Activated CD8-positive, alpha-beta T cell treated with anti-CD3 and anti-CD28 coated beads, Interleukin-2, amount 10 ng/mL, durations not matched to agents 7 days and 5 days (primary cell): Measurements from ENCODE around the gene CAMK2B. TPM values are rescaled to one million over a fixed set of nuclear protein-coding genes. Genes with fewer than 3 reads are reported as not detected.

Experiments
- ATAC-seq: fragments of 150-1000 bp; cut with Tn5 transposase; one replicate; pipeline ENCODE4 v1.10.0; 2021; ENCODE audit warnings: moderate library complexity
- CTCF ChIA-PET: fragments of 350-600 bp; sonication (Branson Sonifier 250); formaldehyde crosslinking; loops from one replicate; lab custom pipeline; 2021; ENCODE audit warnings: antibody characterized with exemption; lab: Charles Lee
- POLR2A ChIA-PET: fragments of 350-600 bp; sonication (Branson Sonifier 250); formaldehyde crosslinking; loops from one replicate; lab custom pipeline; 2021; ENCODE audit warnings: antibody characterized with exemption; lab: Charles Lee
- DNase-seq: peaks from one replicate; pipeline ENCODE4 v3.0.0-alpha.2; 2020
- H3K27ac Mint-ChIP-seq: one replicate; pipeline ENCODE4 v1.8.0; 2021; ENCODE audit warnings: mild to moderate bottlenecking, mixed read lengths
- H3K27me3 Mint-ChIP-seq: one replicate; pipeline ENCODE4 v1.8.0; 2021; ENCODE audit warnings: low read depth, mixed read lengths
- H3K36me3 Mint-ChIP-seq: one replicate; pipeline ENCODE4 v1.8.0; 2021; ENCODE audit warnings: low read depth, mixed read lengths
- H3K4me1 Mint-ChIP-seq: one replicate; pipeline ENCODE4 v1.8.0; 2021; ENCODE audit warnings: low read depth, mixed read lengths
- H3K4me3 Mint-ChIP-seq: one replicate; pipeline ENCODE4 v1.8.0; 2021; ENCODE audit warnings: mild to moderate bottlenecking, mixed read lengths
- H3K9me3 Mint-ChIP-seq: one replicate; pipeline ENCODE4 v1.8.0; 2022; ENCODE audit warnings: mixed read lengths; ENCODE audit not compliant: insufficient read depth
- total RNA-seq, 2 experiments: library from RNA; stranded (reverse); gene quantifications; one replicate each; pipeline ENCODE4 v1.2.3, GENCODE V29; 2021

CAMK2B gene
- total RNA-seq, 2 experiments from 2014 or later: not detected

- POLR2A ChIA-PET: no interaction called here
- H3K27ac Mint-ChIP-seq: no peak overlapping the region
- H3K36me3 Mint-ChIP-seq: no peaks in the 10 kb centered on the region
- H3K27me3 Mint-ChIP-seq: no peaks in the 10 kb centered on the region
- CTCF ChIA-PET: no interaction called here
- no peaks in the 10 kb centered on the region for H3K9me3 Mint-ChIP-seq
- DNase-seq: no peak
- no peaks in the 10 kb centered on the region for H3K4me1 Mint-ChIP-seq
- ATAC-seq: no peak
- H3K4me3 Mint-ChIP-seq: no peak overlapping the region
These were observed 97.5 kb downstream of the CAMK2B start for GRCh38 chr7:44227911-44228310.

GRCh38 chr7:44226396-44226753 lies 99.0 kb downstream of the CAMK2B start:
- ATAC-seq (no peak), DNase-seq (no peak)
- ChIA-PET CTCF (no interaction called here), POLR2A (no interaction called here)
- Mint-ChIP-seq H3K27me3 (no peaks in the 10 kb centered on the region), H3K4me3 (no peak overlapping the region), H3K4me1 (no peaks in the 10 kb centered on the region), H3K36me3 (no peaks in the 10 kb centered on the region), H3K27ac (no peak overlapping the region), H3K9me3 (no peaks in the 10 kb centered on the region)

- H3K27me3 Mint-ChIP-seq: no peaks in the 10 kb centered on the region
- ChIA-PET POLR2A (no interaction called here), CTCF (interaction anchor here (1.5 kb wide), 1 partner anchor 24 kb away, joined by 3 read pairs; no protein-coding TSS in a partner anchor)
- ATAC-seq: no peak
- H3K36me3 Mint-ChIP-seq: no peaks in the 10 kb centered on the region
- H3K4me1 Mint-ChIP-seq: no peaks in the 10 kb centered on the region
- H3K4me3 Mint-ChIP-seq: no peak overlapping the region
- DNase-seq: no peak
- no peak overlapping the region for H3K27ac Mint-ChIP-seq
- H3K9me3 Mint-ChIP-seq: no peaks in the 10 kb centered on the region
These were observed 99.6 kb downstream of the CAMK2B start for GRCh38 chr7:44225566-44226395.

GRCh38 chr7:44224974-44225565 lies 100.3 kb downstream of the CAMK2B start:
- no peak overlapping the region for H3K4me3 Mint-ChIP-seq
- CTCF ChIA-PET: interaction anchor here (1.5 kb wide), 1 partner anchor 24 kb away, joined by 3 read pairs; no protein-coding TSS in a partner anchor
- POLR2A ChIA-PET: no interaction called here
- no peak overlapping the region for H3K27ac Mint-ChIP-seq
- H3K27me3 Mint-ChIP-seq: no peaks in the 10 kb centered on the region
- no peaks in the 10 kb centered on the region for H3K9me3 Mint-ChIP-seq
- no peaks in the 10 kb centered on the region for H3K36me3 Mint-ChIP-seq
- no peak for DNase-seq
- ATAC-seq: no peak
- H3K4me1 Mint-ChIP-seq: no peaks in the 10 kb centered on the region

DNA sequence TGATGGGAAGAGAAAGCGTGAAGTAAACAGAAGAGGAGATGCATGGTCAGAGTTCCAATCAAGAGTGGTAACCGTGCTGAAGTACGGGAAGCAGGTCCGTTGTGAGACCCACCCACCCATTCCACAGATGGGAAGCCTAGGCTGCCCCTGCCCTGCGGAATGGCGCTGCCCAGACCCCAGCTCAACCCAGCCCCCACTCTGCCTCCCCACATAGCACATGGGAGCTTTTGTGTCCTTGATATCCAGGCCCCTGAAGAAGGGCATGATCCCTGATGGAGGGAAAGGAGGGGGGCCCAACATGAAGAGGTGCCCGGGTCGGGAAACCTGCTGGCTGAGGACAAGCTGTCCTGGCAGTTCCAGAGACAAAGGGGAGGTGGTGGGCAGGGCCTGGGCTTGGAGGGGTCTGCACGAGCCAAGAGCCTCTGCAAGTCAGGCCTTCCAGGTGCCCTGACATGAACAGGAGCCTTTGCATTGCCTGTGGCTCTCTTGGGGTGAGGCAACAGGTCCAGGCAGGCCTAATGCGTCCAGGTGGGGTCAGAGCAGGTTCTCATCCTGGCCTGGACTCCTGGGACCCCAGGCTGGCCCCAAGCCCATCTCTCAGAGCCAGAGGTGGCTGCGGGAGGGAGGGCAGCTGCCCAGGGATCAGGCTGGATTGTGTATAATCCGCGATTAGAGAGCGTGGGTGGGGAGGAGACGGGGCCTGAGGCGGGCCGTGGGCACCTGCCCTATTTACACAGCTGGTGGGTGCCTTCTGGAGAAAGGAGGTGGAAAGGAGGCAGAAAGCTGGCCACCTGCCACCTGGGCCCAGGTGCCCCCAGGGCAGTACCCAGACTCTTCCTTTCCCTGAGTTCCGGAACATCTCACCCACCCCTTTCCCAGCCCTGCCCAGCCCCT lies 101.1 kb downstream of the CAMK2B start:
- Mint-ChIP-seq H3K36me3 (no peaks in the 10 kb centered on the region), H3K27ac (no peak overlapping the region), H3K4me1 (no peaks in the 10 kb centered on the region), H3K27me3 (no peaks in the 10 kb centered on the region), H3K9me3 (no peaks in the 10 kb centered on the region), H3K4me3 (no peak overlapping the region)
- ATAC-seq: no peak
- POLR2A ChIA-PET: no interaction called here
- CTCF ChIA-PET: interaction anchor here (1.1 to 1.5 kb wide), 2 partner anchors 16 to 23 kb away, joined by 3 read pairs; no protein-coding TSS in a partner anchor
- DNase-seq: no peak

GRCh38 chr7:44223362-44224079 lies 101.9 kb downstream of the CAMK2B start:
- ChIA-PET POLR2A (interaction anchor here (1.5 kb wide), 1 partner anchor 12 kb away, joined by 8 read pairs; no protein-coding TSS in a partner anchor), CTCF (interaction anchor here (1.1 kb wide), 1 partner anchor 17 kb away, joined by 3 read pairs; no protein-coding TSS in a partner anchor)
- DNase-seq (no peak), ATAC-seq (no peak)
- Mint-ChIP-seq H3K4me1 (no peaks in the 10 kb centered on the region), H3K27ac (peak overlapping the region; percentile 1), H3K4me3 (no peak overlapping the region), H3K27me3 (no peaks in the 10 kb centered on the region), H3K36me3 (no peaks in the 10 kb centered on the region), H3K9me3 (no peaks in the 10 kb centered on the region)

DNA sequence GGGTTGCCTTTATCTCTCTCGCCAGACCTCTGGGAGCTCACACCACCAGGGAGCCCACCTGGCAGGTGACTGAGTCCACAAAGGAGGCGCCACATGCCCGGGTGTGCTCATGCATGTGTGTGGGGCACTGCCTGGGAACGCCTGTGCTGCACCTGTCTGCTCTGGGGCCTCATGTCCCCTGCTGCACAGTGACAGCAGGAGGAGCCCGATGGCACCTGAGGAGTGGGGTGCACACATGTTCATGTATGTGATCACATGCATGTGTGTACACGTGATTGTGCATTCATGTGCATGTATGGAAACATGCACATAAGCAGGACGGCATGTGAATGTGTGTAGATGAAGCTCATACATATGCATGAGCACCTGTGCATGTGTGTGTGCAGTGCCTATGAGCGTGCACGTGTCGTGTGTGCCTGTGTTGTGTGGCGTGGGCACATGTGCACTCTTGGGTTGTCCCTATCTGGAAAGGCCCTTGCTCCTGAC lies 102.6 kb downstream of the CAMK2B start:
- CTCF ChIA-PET: no interaction called here
- H3K27ac Mint-ChIP-seq: no peak overlapping the region
- no peaks in the 10 kb centered on the region for H3K9me3 Mint-ChIP-seq
- ATAC-seq (no peak), DNase-seq (no peak)
- POLR2A ChIA-PET: interaction anchor here (1.5 kb wide), 1 partner anchor 11 kb away, joined by 8 read pairs; no protein-coding TSS in a partner anchor
- H3K4me1 Mint-ChIP-seq: no peaks in the 10 kb centered on the region
- H3K4me3 Mint-ChIP-seq: no peak overlapping the region
- no peaks in the 10 kb centered on the region for H3K36me3 Mint-ChIP-seq
- H3K27me3 Mint-ChIP-seq: no peaks in the 10 kb centered on the region

GRCh38 chr7:44222074-44222473 lies 103.3 kb downstream of the CAMK2B start:
- Mint-ChIP-seq H3K4me1 (no peaks in the 10 kb centered on the region), H3K27ac (no peak overlapping the region), H3K27me3 (no peaks in the 10 kb centered on the region), H3K4me3 (no peak overlapping the region), H3K9me3 (no peaks in the 10 kb centered on the region), H3K36me3 (no peaks in the 10 kb centered on the region)
- ChIA-PET CTCF (no interaction called here), POLR2A (interaction anchor here (1.5 kb wide), 1 partner anchor 11 kb away, joined by 8 read pairs; no protein-coding TSS in a partner anchor)
- DNase-seq (no peak), ATAC-seq (no peak)

DNA sequence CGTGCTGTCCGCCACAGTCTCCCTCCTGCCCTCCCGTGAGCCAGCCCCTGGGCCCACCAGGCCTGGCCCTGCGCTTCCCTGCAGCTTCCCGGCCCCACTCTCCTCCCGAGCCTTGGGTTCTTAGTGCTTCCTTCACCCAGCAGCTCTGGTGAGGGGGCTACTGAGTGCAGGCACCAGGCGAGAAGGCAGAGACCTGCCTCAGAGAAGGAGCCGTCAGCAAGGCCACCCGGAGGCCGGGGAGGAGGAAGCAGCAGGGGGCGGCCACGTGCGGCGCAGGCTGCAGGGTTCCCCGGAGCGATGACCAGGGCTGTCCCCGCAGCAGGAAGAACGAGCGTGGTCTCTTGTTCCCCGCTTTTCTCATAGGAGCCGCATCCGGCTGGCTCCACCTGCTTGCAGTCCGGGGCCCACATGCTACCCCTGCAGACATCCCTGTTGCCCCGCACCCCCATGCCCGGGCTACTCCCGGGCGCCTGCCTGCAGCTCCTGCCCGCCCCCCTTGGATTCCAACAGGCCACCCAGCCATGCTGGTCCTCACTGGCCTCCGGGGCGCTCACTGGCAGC lies 104.1 kb downstream of the CAMK2B start:
- H3K36me3 Mint-ChIP-seq: no peaks in the 10 kb centered on the region
- DNase-seq (no peak), ATAC-seq (no peak)
- H3K4me3 Mint-ChIP-seq: no peak overlapping the region
- H3K4me1 Mint-ChIP-seq: no peaks in the 10 kb centered on the region
- CTCF ChIA-PET: no interaction called here
- H3K9me3 Mint-ChIP-seq: no peaks in the 10 kb centered on the region
- H3K27ac Mint-ChIP-seq: no peak overlapping the region
- no peaks in the 10 kb centered on the region for H3K27me3 Mint-ChIP-seq
- POLR2A ChIA-PET: no interaction called here

DNA sequence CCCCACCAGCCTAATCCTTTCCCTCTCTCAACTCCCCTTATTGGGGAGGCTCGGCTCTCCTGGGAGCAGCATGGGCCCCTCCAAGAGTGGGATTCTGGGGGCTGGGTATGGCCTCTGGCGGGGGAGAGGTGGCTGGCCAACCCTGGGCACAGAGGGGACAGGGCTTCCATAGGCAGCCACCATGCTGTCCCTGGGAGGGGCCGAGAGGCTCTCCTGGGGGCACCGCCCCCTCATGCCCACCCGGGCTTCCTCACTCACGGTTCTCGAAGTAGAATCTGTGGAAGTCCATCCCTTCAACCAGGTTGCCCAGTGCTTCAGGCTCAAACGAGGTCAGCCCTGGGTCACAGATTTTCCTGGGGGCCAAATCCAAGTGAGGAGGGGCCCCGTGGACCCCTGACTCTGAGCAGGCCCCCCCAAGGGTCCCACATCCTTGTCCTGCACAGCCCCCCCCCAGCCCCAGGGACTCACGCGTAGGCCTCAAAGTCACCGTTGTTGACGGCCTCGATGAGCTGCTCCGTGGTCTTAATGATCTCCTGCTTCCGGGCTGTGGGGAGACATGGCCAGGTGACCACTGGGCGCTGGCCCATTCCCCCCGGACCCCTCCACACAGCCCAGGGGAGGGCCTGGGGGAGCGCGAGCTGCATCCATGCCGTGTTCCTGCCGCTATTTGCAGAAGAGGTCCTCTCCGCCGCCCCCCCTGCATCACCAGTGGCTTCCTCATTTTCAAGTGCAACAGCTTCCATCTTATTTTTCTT lies 104.9 kb downstream of the CAMK2B start:
- Mint-ChIP-seq H3K36me3 (no peaks in the 10 kb centered on the region), H3K4me1 (no peaks in the 10 kb centered on the region), H3K9me3 (no peaks in the 10 kb centered on the region), H3K27ac (no peak overlapping the region), H3K27me3 (no peaks in the 10 kb centered on the region), H3K4me3 (no peak overlapping the region)
- ATAC-seq: no peak
- ChIA-PET CTCF (no interaction called here), POLR2A (no interaction called here)
- no peak for DNase-seq
